GM18873 (cell line): ENCODE results near the gene CCNL2.
"Not testable (repeated sequence)": the region's sequence is repeated elsewhere in the genome, so short reads cannot be mapped to it uniquely, and the experiment has no call there.

Source experiments
- ATAC-seq: cut with Tn5 transposase; IDR thresholded peaks from one replicate; pipeline ENCODE4 v1.9.1; 2021; ENCODE audit warnings: mild to moderate bottlenecking, moderate library complexity, moderate number of reproducible peaks; ENCODE audit not compliant: unreplicated experiment, low FRiP score

Gene CCNL2

DNA sequence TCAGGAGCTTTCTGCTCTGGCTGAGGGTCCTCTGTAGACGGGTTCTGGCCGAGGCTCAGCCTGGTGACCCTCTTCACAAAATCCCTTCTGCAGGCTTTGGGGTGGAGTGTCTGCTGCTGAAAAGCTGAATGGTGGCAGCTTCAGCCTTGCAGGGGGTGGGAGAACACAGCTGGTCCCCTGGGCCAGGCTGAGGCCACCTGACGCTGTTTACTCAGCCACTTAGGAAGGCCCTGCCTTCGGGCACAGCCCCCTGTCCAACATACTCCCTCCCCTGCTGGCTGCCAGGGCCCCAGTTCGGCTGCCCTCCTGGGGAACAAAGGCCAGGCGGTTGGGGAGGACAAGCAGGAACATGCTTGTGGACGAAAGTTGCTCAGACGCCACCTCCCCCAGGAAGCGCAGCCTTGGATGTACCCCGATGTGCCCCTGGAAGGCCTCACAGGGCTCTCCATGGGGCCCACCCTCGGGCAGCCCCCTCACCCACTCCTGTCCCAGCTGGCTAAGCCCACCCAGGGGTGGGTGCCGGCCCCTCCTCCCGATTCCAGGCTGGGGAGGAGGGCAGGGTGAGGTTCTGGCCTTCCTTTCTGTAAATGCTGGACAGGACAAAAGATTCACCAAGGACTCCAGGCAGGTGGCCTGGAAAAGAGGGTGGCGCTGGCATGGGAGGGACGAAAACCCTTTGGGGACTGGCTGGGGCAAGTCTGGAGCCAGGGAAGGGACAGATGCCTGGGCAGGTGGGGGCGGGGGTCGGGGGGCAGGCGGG is 22.2 kb upstream of the CCNL2 start, which contains the start of gene ANKRD65:
Gene ANKRD65, minus strand, starts transcription at position 130 of the 760 bp plus-strand sequence. CDS start 271 bp downstream, outside the sequence.
- ATAC-seq = no peak

DNA sequence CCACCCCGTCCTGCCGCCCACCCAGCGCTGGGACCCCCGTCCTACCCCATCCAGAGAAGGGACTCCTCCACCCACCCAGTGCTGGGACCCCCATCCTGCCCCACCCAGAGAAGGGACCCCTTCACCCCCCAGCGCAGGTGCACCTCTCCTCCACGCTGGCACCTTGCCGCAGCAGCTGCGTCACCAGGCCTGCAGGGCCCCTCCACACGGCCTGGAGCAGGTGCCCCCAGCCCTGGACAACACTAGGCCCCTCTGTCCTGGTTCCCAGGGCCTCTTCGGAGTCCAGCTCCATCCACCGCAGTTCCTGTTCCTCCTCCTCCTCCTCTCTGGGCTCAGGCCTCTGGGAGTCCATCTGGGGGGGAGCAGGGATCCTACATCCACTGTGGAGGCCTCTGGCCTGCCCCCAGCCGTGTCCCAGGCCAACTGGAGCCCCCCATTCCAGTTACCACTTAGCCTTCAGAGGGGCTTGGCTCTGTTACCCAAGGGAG is 21.6 kb upstream of the CCNL2 start:
- ATAC-seq = no peak

DNA sequence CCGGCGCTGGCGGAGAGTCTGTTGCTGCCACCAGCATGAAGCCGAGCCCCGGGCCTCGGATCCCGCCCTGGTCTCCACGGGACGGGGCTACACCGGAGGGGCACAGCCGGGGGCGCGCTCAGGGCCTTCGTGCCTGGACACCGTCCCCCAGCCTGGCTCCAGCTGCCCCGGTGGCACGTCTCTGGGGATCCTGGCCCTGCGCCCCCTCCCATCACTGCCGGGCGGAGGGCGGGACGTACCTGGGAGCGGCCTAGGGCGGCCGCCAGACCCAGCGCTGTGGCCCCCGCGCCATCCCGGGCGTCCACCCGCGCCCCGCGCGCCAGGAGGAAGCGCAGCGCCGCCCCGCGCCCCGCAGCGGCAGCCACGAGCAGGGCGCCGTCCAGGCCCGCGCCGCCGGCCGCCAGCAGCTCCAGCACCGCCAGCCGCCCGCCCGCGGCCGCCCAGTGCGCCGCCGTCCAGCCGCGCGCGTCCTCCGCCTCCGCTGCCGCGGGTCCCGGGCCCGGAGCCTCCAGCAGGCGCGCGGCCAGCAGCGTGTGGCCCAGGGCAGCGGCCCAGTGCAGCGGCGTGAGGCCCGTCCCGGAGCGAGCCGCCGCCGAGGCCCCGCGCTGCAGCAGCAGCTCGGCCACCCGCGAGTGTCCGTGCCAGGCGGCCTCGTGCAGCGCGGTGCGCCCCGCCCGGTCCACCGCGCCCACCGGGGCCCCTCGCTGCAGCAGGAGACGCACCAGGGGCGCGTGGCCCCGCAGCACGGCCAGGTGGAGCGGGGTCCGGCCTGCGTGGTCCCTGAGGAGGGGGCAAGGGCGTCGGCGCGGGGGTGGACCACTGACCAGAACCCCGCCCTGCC is 20.9 kb upstream of the CCNL2 start:
- no peak for ATAC-seq

DNA sequence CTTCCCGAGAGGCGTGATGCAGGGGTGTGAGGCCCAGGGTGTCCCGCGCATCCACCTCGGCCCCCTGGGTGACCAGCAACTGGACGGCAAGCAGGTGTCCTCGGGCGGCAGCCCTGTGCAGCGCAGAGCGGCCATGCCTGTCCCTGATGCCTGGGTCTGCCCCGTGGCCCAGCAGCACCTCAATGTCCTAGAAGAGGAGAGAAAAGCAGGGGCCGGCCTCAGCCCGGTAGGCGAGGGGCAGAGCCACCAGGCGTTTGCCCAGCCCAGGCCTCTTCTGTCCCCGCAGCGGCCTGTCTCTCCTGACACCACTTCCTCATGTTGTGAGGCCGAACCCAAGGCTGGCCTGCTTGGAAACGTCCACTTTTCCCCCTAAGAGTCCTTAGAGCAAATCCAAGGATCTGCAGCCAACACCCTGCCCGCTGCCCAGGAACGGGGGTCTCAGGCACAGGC is 20.3 kb upstream of the CCNL2 start:
- ATAC-seq = no peak

DNA sequence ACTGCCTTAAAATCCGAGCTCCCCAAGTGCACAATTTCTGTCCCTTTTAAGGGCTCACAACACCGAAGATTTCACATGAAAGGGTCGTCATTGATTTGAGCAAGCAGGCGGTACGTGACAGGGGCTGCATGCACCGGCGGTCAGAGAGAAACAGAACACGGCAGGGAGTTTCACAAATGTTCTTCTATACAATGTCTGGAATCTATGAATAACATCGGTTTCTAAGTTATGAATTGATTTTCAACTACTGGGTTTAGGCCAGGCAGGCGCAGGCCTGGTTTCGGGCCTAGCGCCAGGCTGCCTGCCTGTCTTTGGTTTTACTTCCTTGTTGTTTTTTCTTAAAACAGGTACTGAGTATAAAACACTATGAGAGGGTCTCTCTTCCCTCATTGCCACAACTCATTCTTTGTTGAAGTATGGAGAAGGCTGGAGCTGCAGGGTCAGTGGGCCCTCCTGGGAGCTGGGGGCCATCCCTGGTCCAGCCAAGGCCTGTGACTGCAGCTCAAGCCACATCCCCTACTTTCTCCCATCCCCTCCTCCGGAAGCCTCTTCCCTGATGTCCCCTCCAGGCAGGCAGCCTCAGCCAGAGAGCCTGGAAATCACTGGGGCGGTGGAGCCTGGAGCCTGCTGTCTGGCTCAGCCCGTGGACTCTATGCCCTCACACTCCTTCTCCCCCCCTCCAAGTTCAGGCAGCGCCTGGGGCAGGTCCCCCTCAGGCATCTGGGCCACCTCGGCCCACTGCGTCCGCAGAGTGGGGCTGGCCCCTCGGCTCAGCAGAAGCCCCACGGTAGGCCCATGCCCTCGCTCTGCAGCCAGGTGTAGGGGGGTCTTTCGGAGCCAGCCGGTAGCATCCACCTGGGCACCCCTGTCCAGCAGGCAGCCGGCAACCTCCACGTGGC is 19.6 kb upstream of the CCNL2 start:
- no peak for ATAC-seq

DNA sequence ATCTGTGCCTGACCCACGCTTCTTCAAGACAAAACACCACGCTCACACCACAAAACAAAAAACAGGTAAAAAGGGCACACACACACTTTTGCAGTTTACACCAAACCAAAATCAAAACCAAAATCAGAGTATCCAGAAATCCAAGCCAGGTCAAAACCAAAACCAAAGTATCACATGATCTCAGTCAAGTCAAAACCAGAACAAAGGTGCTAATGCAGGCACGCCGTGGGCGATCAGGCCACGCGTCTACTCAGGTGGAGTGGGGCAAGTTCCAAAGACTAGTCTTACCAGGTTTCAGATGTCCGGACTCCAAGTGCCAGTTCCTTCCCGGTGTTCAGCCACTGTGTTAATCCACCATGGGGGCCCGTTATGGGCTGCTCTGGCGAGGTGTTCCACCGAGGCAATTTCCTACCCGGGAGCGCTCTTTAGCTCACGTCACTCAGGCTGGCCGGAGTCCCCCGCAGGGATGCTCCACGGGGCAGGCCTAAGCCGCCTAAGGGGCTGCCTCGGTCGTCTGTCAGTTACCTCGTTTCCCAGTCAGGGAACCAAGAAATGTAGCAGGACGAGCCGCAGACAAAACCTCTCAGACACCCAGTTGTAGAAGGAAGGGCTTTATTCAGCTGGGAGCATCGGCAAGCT is 18.8 kb upstream of the CCNL2 start:
- ATAC-seq = not testable (repeated sequence)

DNA sequence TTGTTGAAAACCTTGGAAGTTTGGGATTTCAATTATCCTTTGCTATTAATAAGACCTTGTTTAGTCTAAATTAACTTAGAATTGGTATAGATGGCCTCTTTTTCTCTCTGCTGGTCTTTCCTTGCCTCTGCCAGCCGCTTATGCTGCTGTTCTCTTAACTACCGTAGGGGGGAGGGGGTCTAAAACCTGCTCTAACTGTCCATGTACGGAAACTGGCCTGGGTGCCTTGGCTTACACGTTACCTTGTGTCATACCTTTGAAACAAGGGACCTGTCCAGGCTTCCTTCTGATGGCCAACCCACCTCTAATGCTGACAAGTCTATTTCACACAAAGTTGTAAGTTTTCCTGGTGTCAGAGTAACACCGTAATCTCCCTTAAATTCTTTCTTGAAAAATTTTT is 18.3 kb upstream of the CCNL2 start:
- not testable (repeated sequence) for ATAC-seq

DNA sequence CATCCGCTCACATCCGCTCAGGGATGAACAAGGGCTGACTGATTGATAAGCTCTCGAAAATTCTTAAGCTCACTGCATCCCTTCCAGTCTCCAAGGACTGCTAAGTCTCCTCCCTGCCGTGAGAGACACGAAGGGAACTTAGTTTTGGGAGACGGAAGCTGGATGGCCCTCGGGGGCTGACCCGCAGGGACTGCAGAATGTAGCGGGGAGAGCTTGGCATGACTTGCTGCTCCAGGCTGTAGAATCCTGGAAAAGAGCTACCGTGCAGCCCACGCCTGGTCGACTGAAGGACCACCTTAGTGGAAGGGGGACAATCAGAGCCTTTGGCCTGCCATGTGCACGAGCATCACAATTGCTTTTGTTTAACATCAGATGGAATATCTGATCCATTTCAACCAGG is 16.6 kb upstream of the CCNL2 start:
- ATAC-seq = no peak

DNA sequence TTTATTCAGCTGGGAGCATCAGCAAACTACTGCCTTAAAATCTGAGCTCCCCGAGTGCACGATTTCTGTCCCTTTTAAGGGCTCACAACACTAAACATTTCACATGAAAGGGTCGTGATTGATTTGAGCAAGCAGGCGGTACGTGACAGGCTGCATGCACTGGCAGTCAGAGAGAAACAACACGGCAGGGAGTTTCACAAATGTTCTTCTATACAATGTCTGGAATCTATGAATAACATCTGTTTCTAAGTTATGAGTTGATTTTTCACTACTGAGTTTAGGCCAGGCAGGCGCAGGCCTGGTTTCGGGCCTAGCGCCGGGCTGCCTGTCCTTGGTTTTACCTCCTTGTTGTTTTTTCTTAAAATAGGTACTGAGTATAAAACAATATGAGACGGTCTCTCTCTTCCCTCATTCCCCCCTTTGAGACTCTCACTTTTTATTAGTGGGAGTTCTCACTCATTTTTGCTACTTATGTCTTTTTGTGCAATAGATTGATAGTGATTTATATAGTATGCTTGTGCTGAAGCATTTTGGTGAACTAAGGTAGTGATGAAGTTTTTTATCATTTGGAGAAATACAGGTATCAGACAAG is 13.3 kb upstream of the CCNL2 start:
- ATAC-seq = not testable (repeated sequence)

DNA sequence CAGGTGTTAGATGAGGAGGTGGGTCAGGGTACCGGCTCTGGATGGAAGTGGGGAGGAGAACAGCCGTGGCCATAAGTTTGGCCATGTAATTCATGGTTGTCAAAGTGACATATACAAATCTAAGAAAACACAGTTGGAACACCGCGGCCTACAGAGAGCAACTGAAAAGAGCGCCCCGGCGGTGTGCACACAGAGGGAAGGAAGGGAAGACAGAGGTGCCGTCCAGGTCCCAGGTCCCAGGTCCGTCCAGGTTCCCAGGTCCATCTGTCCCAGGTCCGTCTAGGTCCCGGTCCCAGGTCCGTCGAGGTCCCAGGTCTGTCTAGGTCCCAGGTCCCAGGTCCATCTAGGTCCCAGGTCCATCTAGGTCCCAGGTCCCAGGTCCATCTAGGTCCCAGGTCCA is 12.5 kb upstream of the CCNL2 start:
- ATAC-seq = no peak

DNA sequence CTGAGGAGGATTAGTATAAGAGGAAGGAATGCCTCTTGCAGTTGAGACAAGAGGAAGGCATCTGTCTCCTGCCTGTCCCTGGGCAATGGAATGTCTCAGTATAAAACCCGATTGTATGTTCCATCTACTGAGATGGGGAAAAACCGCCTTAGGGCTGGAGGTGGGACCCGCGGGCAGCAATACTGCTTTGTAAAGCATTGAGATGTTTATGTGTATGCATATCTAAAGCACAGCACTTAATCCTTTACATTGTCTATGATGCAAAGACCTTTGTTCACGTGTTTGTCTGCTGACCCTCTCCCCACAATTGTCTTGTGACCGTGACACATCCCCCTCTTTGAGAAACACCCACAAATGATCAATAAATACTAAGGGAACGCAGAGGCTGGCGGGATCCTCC is 11.1 kb upstream of the CCNL2 start:
- ATAC-seq = not testable (repeated sequence)

DNA sequence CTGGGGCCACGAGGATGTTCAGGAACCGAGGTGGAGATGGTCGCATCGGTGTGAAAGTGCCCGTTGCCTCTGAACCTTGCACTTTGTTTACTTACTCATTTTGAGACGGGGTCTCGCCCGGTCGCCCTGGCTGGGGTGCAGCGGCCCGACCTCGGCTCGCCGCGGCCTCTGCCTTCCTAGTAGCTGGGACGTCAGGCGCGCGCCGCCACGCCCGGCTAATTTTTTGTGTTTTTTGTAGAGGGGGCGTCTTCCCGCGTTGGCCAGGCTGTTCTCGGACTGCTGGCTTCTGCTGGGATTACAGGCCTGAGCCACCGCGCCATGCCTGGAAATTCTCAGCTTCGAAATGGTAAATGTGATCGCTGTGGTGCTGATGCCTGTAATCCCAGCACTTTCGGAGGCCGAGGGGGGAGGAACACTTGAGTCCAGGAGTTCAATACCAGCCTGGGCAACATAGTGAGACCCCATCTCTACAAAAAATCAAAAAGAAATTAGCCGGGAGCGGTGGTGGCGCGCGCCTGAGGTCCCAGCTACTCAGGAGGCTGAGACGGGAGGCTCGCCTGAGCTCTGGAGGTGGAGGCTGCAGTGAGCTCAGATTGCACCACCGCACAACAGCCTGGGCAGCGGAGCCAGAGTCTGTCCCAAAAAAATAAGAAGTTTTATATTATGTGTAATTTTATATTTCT is 8.6 kb upstream of the CCNL2 start:
- peak; percentile 26 for ATAC-seq

DNA sequence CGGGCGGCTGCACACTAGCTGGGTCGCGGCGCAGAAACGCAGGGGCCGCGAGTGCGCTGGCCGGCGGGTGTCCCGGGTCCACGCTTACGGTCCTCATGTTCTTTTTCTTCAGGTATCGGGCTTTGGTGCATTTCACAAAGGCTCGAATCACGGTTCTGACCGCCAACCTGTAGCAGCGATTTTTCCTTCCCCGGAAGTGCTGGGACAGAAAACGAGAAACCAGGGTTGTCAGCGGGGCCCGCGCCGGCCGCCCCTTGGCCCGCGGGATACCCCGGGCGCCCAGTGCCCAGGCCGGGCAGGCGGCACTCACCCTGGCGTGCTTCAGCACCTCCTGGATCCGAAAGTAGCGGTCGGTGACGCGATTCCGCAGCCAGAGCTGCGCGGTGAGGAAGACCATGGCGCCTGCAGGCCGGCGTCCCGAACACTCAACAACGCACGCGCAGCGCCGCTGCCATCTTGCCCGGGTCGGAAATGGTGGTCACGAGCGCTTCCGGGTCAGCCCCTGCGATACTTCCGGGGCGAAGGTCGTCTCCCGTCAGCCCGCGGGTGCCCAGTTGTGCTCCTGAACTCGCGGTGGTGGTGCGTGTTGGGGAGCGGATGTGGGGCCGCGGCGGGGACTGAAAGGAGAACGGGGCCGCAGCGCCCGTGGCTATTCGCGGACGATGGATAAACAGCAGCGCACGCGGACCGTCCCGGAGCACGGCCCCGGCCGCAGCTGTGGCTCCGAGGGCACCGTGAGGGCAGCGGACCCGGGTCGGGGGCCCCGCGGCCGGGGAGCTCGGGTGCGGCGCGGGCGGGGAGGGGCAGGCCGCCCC is 7.9 kb upstream of the CCNL2 start, which contains the start of gene MRPL20:
Gene MRPL20, minus strand, starts transcription at position 473 of the 815 bp plus-strand sequence. Its CDS starts 76 bp downstream, at position 397.
- ATAC-seq = peak; percentile 84

DNA sequence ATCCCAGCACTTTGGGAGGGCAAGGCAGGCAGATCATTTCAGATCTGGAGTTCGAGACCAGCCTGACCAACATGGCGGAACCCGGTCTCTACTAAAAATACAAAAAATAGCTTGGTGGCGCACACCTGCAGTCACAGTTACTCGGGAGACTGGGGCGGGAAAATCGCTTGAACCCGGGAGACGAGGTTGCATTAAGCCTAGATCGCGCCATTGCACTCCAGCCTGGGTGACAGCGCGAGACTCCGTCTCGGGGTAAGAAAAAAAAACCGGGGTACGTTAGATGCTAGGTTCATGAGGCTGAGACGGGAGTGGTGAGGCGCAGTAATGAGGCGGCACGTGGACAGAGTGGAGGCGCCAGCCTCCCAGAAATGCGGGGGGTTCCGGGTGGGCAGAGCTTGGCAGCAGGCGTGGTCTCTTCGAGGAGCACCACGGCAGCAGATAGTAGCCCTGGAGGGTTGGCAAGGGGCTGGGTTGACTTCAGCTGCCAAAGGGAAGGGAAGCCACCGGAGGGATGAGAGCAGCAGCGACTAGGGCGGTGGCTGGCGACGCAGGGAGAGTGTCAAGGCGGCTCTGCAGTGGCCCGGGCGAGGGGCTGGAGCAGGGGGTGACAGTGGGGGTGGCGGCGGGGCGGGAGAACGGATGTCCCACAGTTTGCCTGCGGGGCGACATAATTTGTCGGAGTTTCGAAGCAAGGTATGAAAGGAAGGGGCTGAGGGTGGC is 7.1 kb upstream of the CCNL2 start:
- no peak for ATAC-seq

DNA sequence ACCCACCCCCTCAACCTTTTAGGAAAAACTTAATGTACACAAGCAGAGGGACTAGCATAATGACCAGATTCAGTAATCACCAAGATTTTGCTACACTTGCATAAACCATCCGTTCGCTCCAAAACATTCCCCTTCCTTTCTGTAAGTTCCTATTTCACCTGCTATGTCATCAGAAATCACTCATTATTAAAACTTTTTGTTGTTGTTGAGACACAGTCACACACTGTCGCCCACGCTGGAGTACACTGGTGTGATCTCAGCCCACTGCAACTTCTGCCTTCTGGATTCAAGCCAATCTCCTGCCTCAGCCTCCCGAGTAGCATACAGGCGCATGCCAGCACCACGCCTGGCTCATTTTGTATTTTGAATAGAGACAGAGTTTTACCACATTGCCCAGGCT is 4.5 kb upstream of the CCNL2 start:
- no peak for ATAC-seq

DNA sequence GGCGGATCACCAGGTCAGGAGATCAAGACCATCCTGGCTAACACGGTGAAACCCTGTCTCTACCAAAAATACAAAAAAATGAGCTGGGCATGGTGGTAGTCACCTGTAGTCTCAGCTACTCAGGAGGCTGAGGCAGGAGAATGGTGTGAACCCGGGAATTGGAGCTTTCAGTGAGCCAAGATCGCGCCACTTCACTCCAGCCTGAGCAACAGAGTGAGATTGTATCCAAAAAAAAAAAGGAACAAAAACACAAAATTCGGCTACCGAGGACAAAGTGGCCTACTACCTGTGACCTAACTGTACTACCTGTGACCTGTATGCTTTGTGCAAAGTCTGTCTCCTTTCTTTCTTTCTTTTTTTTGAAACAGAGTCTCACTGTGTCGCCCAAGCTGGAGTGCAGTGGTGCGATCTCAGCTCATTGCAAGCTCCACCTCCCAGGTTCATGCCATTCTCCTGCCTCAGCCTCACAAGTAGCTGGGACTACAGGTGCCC is 3.8 kb upstream of the CCNL2 start:
- ATAC-seq = not testable (repeated sequence)
